K562 (cell line): ENCODE measurements around the gene AMBRA1. TPM values are rescaled to one million over a fixed set of nuclear protein-coding genes. Genes with fewer than 3 reads are reported as not detected.
A peak's percentile ranks its signal among the peaks of the same experiment; 100 is the strongest.

Experiments used
- BCL6 ChIP-seq: fragments of 250-450 bp; sonication (Bioruptor Pico); IDR thresholded peaks from 2 replicates; pipeline ENCODE4 v1.4.0; 2020
- BRD9 ChIP-seq: fragments of 450-650 bp; IDR thresholded peaks from 2 replicates; pipeline ENCODE4 v1.6.1; 2018; ENCODE audit warnings: low read depth; ENCODE audit not compliant: partially characterized antibody
- CBFA2T3 ChIP-seq: fragments of 450-650 bp; IDR thresholded peaks from 2 replicates; pipeline ENCODE4 v1.6.1; 2017
- FOXA1 ChIP-seq: fragments of 450-650 bp; IDR thresholded peaks from 2 replicates; pipeline ENCODE4 v1.6.1; 2016; ENCODE audit warnings: mild to moderate bottlenecking, borderline replicate concordance
- KDM1A ChIP-seq, 2 experiments: fragments of 450-650 bp; IDR thresholded peaks; 2 replicates each; pipeline ENCODE4 v1.6.1; 2016; ENCODE audit warnings: mild to moderate bottlenecking in 2 of 2
- KHSRP ChIP-seq: fragments of 450-650 bp; IDR thresholded peaks from 2 replicates; pipeline ENCODE4 v1.6.1; 2017
- NFATC3 ChIP-seq: fragments of 450-650 bp; IDR thresholded peaks from 2 replicates; pipeline ENCODE4 v1.6.1; 2017; ENCODE audit warnings: mild to moderate bottlenecking
- RCOR1 ChIP-seq, 2 experiments: IDR thresholded peaks; 2 replicates each; pipeline ENCODE4 v1.6.1; 2012; ENCODE audit warnings: low read depth in 2 of 2, low read length in 2 of 2, borderline replicate concordance in 1 of 2, improper control_type of control experiment in 1 of 2
- RFX7 ChIP-seq: fragments of 250-450 bp; sonication (Bioruptor Pico); IDR thresholded peaks from 2 replicates; pipeline ENCODE4 v1.5.1; 2021; ENCODE audit warnings: mild to moderate bottlenecking
- TAF7 ChIP-seq: fragments of 450-650 bp; IDR thresholded peaks from 2 replicates; pipeline ENCODE4 v1.6.1; 2016; ENCODE audit warnings: missing genetic modification characterization, missing compliant biosample characterization
- ZBED1 ChIP-seq: IDR thresholded peaks from 2 replicates; pipeline ENCODE4 v1.6.1; 2014
- ZNF12 ChIP-seq: sonication (generic); formaldehyde crosslinking; IDR thresholded peaks from 2 replicates; pipeline ENCODE4 v1.4.0; 2020; ENCODE audit warnings: mild to moderate bottlenecking, missing genetic modification reagents
- ZNF212 ChIP-seq: fragments of 450-650 bp; formaldehyde crosslinking; IDR thresholded peaks from 2 replicates; pipeline ENCODE4 v1.4.0; 2020; ENCODE audit warnings: mild to moderate bottlenecking
- ZNF511 ChIP-seq: sonication (generic); formaldehyde crosslinking; IDR thresholded peaks from 2 replicates; pipeline ENCODE4 v1.8.0; 2022; ENCODE audit warnings: mild to moderate bottlenecking, missing genetic modification reagents
- ZNF518B ChIP-seq: fragments of 250-450 bp; sonication (Bioruptor Pico); IDR thresholded peaks from 2 replicates; pipeline ENCODE4 v1.5.0; 2021; ENCODE audit warnings: mild to moderate bottlenecking, moderate library complexity
- ZNF764 ChIP-seq: fragments of 250-450 bp; sonication (Bioruptor Pico); IDR thresholded peaks from 2 replicates; pipeline ENCODE4 v1.4.0; 2020; ENCODE audit warnings: low read depth, mild to moderate bottlenecking, moderate library complexity
- ZNF830 ChIP-seq: fragments of 250-450 bp; sonication (Bioruptor Pico); IDR thresholded peaks from 2 replicates; pipeline ENCODE4 v1.5.0; 2021; ENCODE audit warnings: mild to moderate bottlenecking
- polyA plus RNA-seq, 8 experiments: library from polyadenylated mRNA; depleted of rRNA in 4 of 8; stranded (reverse) in 5 of 8; unstranded in 3 of 8; fragments of >200 nt; fragmentation: Nextera tagmentation in 2 of 8; fragmentation: Illumina TruSeq in 1 of 8; extraction: Ambion mirVana in 2 of 8; extraction: Trizol in 1 of 8; gene quantifications; 2 replicates each; pipeline versions ENCODE4 v1.2.1 to v1.2.3, GENCODE V29; 2011 to 2014; ENCODE audit warnings: inconsistent platforms in 1 of 8, missing spikeins in 1 of 8
- total RNA-seq, 7 experiments: library from RNA; depleted of rRNA in 6 of 7; stranded (reverse); fragments of >200 nt in 6 of 7; fragmentation: Illumina TruSeq in 2 of 7; extraction: Trizol in 2 of 7; gene quantifications; 2 replicates each; pipeline versions ENCODE4 v1.2.1 to v1.2.3, GENCODE V29; 2011 to 2021; ENCODE audit warnings: low replicate concordance in 1 of 7
- TF ChIP-seq, protein P1 (sequence below): fragments of 450-650 bp; conservative IDR thresholded peaks from 2 replicates; pipeline ENCODE4 v1.6.1; 2016; ENCODE audit warnings: missing genetic modification characterization, low read depth, mild to moderate bottlenecking, missing compliant biosample characterization, moderate library complexity
- TF ChIP-seq, protein P2 (sequence below): sonication (generic); formaldehyde crosslinking; IDR thresholded peaks from 2 replicates; pipeline ENCODE4 v1.9.0; 2022; ENCODE audit warnings: mild to moderate bottlenecking, missing genetic modification reagents
- TF ChIP-seq, protein P3 (sequence below), 3 experiments: fragments of 200-800 bp in 1 of 3; fragments of 250-450 bp in 1 of 3; fragments of 450-650 bp in 1 of 3; sonication (Bioruptor Pico) in 1 of 3; sonication (Bioruptor generic) in 1 of 3; formaldehyde crosslinking in 1 of 3; IDR thresholded peaks; 2 replicates each; pipeline versions ENCODE4 v1.6.1 to v1.8.0; 2016 to 2022; ENCODE audit warnings: mild to moderate bottlenecking in 2 of 3, missing genetic modification characterization in 2 of 3, missing compliant biosample characterization in 1 of 3, moderate library complexity in 1 of 3

The AMBRA1 gene
- total and polyA plus RNA-seq, 9 of the 15 experiments (the other 6 are each of a cell fraction or from before 2014, with no cell fraction given) = 0.15 to 24.5 (median 13.0) TPM

DNA sequence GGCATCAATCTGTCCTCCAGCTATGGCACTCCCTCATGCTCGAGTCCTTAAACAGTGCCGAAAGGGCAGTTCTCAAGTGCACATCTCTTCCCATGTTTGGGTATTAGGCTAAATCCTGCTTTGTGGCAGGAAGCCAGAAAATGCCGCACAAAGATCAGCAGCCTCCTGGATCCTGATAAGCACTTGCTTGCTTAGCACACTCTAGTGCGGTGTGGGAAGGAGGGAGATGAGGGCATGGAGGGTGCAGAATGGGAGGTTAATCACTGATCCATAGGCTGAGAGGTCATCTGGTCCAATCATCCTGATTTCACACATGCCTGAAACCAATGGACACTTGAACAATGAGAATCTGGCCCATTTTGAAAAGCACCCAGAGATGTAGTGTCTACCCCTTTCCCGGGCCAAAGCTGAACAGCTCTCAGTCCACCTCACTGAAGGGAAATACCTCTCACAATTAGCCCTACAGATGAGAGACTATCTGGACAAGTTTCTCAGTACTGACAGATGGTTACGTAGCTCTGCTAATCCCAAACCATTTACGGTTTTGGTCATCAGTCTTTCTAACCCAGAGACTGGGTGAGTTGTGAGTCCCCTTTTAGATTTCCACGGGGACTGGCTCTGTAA, 172.5 kb downstream of the AMBRA1 start (continued):
- TF ChIP-seq ZNF511 (CRISPR knock-in tag) = no peak
- no peak for TF ChIP-seq ZNF830 (CRISPR knock-in tag)
- TF ChIP-seq ZBED1 = no peak
- peak; percentile 49 for TF ChIP-seq CBFA2T3
- no peak for TF ChIP-seq ZNF518B (CRISPR knock-in tag)
- TF ChIP-seq TAF7 (tag) = no peak
- TF ChIP-seq ZNF12 (CRISPR knock-in tag) = no peak
- TF ChIP-seq BRD9 = no peak
- TF ChIP-seq, protein P1, sequence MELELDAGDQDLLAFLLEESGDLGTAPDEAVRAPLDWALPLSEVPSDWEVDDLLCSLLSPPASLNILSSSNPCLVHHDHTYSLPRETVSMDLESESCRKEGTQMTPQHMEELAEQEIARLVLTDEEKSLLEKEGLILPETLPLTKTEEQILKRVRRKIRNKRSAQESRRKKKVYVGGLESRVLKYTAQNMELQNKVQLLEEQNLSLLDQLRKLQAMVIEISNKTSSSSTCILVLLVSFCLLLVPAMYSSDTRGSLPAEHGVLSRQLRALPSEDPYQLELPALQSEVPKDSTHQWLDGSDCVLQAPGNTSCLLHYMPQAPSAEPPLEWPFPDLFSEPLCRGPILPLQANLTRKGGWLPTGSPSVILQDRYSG (tag) = no peak
- no peak for TF ChIP-seq NFATC3
- TF ChIP-seq FOXA1 = no peak
- no peak for TF ChIP-seq ZNF764
- TF ChIP-seq RFX7 (CRISPR knock-in tag) = no peak
- peak; percentile 43 to 55; a peak in 3 of 4 replicates for TF ChIP-seq KDM1A (IDR thresholded peaks at IDR 0.05)
- TF ChIP-seq, protein P2, sequence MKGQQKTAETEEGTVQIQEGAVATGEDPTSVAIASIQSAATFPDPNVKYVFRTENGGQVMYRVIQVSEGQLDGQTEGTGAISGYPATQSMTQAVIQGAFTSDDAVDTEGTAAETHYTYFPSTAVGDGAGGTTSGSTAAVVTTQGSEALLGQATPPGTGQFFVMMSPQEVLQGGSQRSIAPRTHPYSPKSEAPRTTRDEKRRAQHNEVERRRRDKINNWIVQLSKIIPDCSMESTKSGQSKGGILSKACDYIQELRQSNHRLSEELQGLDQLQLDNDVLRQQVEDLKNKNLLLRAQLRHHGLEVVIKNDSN (CRISPR knock-in tag) = no peak
- TF ChIP-seq BCL6 = no peak
- TF ChIP-seq, protein P3, sequence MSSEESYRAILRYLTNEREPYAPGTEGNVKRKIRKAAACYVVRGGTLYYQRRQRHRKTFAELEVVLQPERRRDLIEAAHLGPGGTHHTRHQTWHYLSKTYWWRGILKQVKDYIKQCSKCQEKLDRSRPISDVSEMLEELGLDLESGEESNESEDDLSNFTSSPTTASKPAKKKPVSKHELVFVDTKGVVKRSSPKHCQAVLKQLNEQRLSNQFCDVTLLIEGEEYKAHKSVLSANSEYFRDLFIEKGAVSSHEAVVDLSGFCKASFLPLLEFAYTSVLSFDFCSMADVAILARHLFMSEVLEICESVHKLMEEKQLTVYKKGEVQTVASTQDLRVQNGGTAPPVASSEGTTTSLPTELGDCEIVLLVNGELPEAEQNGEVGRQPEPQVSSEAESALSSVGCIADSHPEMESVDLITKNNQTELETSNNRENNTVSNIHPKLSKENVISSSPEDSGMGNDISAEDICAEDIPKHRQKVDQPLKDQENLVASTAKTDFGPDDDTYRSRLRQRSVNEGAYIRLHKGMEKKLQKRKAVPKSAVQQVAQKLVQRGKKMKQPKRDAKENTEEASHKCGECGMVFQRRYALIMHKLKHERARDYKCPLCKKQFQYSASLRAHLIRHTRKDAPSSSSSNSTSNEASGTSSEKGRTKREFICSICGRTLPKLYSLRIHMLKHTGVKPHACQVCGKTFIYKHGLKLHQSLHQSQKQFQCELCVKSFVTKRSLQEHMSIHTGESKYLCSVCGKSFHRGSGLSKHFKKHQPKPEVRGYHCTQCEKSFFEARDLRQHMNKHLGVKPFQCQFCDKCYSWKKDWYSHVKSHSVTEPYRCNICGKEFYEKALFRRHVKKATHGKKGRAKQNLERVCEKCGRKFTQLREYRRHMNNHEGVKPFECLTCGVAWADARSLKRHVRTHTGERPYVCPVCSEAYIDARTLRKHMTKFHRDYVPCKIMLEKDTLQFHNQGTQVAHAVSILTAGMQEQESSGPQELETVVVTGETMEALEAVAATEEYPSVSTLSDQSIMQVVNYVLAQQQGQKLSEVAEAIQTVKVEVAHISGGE (CRISPR knock-in tag; IDR thresholded peaks at IDR 0.05) = peak in 1 of 3 experiments; percentile 5; a peak in 1 of 6 replicates
- no peak for TF ChIP-seq KHSRP
- peak in 1 of 2 experiments; percentile 86; a peak in 2 of 4 replicates for TF ChIP-seq RCOR1 (IDR thresholded peaks at IDR 0.05; ENCODE audit: borderline replicate concordance in 1 of 2, low read depth in 2 of 2, low read length in 2 of 2)
- TF ChIP-seq ZNF212 (CRISPR knock-in tag) = no peak
